Left ventricle myocardium inferior (tissue), 1 donor: ENCODE measurements around the gene CSDE1. TPM values are rescaled to one million over a fixed set of nuclear protein-coding genes. Genes with fewer than 3 reads are reported as not detected.

Experiments used
- DNase-seq: peaks from one replicate; pipeline ENCODE4 v3.0.0-alpha.2; 2020
- H3K27ac ChIP-seq: fragments of 200-600 bp; replicated peaks from 2 replicates; pipeline ENCODE4 v1.8.0; 2021
- H3K27me3 ChIP-seq: fragments of 200-600 bp; 2 replicates; pipeline ENCODE4 v1.8.0; 2021; ENCODE audit warnings: low read depth
- H3K36me3 ChIP-seq: fragments of 200-600 bp; 2 replicates; pipeline ENCODE4 v1.8.0; 2021
- H3K4me1 ChIP-seq: fragments of 200-600 bp; 2 replicates; pipeline ENCODE4 v1.8.0; 2021
- H3K4me3 ChIP-seq: fragments of 200-600 bp; 2 replicates; pipeline ENCODE4 v1.8.0; 2021; ENCODE audit warnings: mild to moderate bottlenecking, moderate library complexity
- H3K9me3 ChIP-seq: fragments of 200-600 bp; replicated peaks from 2 replicates; pipeline ENCODE4 v1.8.0; 2021
- intact Hi-C: fragments of 100-400 bp; cut with micrococcal nuclease; formaldehyde crosslinking; loops from one replicate; pipeline ENCODE4 v1.11.0; 2022
- total RNA-seq: library from RNA; stranded (reverse); fragmentation: NEBNext Ultra II Directional; extraction: Animal tissue kit (Norgen Biotek cat#: 25700); gene quantifications from one replicate; pipeline ENCODE4 v1.2.1, GENCODE V29; 2021
- TF ChIP-seq, protein P1 (sequence below): fragments of 200-600 bp; IDR thresholded peaks from 2 replicates; pipeline ENCODE4 v1.8.0; 2021; ENCODE audit warnings: antibody characterized with exemption, mild to moderate bottlenecking, borderline replicate concordance
- donor health status: DM: no; HTN: yes; CAD: no; lungs with severe emphysema.

CSDE1 gene
- total RNA-seq, 1 donor from 2014 or later, result 910 TPM

GRCh38 chr1:114696810-114697209, 61.0 kb downstream of the CSDE1 start:
- intact Hi-C loops, result no loop called here
- no peak overlapping the region for H3K27ac ChIP-seq
- H3K27me3 ChIP-seq, result no peaks in the 10 kb centered on the region
- no peaks in the 10 kb centered on the region for H3K4me1 ChIP-seq
- DNase-seq, result no peak
- no peaks in the 10 kb centered on the region for H3K36me3 ChIP-seq
- H3K9me3 ChIP-seq, result no peaks in the 10 kb centered on the region
- TF ChIP-seq, protein P1, sequence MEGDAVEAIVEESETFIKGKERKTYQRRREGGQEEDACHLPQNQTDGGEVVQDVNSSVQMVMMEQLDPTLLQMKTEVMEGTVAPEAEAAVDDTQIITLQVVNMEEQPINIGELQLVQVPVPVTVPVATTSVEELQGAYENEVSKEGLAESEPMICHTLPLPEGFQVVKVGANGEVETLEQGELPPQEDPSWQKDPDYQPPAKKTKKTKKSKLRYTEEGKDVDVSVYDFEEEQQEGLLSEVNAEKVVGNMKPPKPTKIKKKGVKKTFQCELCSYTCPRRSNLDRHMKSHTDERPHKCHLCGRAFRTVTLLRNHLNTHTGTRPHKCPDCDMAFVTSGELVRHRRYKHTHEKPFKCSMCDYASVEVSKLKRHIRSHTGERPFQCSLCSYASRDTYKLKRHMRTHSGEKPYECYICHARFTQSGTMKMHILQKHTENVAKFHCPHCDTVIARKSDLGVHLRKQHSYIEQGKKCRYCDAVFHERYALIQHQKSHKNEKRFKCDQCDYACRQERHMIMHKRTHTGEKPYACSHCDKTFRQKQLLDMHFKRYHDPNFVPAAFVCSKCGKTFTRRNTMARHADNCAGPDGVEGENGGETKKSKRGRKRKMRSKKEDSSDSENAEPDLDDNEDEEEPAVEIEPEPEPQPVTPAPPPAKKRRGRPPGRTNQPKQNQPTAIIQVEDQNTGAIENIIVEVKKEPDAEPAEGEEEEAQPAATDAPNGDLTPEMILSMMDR, result no peak
- no peak overlapping the region for H3K4me3 ChIP-seq

GRCh38 chr1:114695430-114696058, 62.2 kb downstream of the CSDE1 start, which contains the start of gene AMPD1:
TSS of gene AMPD1 (minus strand) at chr1:114695546. CDS start at chr1:114695471, 75 bp downstream.
- H3K9me3 ChIP-seq, result no peaks in the 10 kb centered on the region
- TF ChIP-seq, protein P1, result no peak
- no peaks in the 10 kb centered on the region for H3K27me3 ChIP-seq
- H3K4me3 ChIP-seq, result no peak within 1 kb of the TSS
- DNase-seq, result no peak
- no peaks in the 10 kb centered on the region for H3K36me3 ChIP-seq
- no peak within 1 kb of the TSS for H3K27ac ChIP-seq
- intact Hi-C loops, result no loop called here
- H3K4me1 ChIP-seq, result no peaks in the 10 kb centered on the region

DNA sequence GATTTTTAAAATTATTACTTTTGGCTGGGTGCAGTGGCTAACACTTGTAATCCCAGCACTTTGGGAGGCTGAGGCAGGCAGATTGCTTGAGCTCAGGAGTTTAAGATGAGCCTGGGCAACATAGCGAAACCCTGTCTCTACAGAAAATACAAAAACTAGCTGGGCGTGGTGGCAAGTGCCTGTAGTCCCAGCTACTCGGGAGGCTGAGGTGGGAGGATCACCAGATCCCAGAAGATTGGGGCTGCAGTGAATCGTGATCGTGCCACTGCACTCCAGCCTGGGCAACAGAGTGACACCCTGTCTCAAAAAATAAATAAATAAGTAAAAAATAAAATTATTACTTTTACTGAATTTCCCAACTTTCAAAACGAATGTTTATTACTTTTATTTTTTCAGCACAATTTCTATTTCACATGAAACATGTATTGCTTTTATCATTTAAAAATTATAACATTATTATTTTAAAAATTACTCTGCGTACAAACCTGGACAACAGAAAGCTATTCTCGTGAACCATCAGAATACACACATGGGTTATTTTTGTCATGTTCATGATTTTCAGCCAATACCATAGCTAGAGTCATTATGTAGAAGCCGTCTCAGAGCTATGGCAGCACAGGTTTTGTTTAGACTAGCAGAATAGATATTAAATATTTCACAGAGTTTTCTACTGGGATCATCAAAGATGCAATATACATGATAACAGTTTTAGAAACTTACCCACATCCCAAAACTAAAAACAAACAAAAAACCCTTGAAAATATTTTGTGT, 63.1 kb downstream of the CSDE1 start:
- Histone ChIP-seq H3K4me1 (no peaks in the 10 kb centered on the region), H3K4me3 (no peak overlapping the region), H3K36me3 (no peaks in the 10 kb centered on the region), H3K27me3 (peaks cover 2% of the 10 kb centered on the region), H3K9me3 (no peaks in the 10 kb centered on the region), H3K27ac (no peak overlapping the region)
- TF ChIP-seq, protein P1, result no peak
- intact Hi-C loops, result no loop called here
- no peak for DNase-seq

- no peak overlapping the region for H3K27ac ChIP-seq
Measured at GRCh38 chr1:114692947-114693346, 64.8 kb downstream of the CSDE1 start.

DNA sequence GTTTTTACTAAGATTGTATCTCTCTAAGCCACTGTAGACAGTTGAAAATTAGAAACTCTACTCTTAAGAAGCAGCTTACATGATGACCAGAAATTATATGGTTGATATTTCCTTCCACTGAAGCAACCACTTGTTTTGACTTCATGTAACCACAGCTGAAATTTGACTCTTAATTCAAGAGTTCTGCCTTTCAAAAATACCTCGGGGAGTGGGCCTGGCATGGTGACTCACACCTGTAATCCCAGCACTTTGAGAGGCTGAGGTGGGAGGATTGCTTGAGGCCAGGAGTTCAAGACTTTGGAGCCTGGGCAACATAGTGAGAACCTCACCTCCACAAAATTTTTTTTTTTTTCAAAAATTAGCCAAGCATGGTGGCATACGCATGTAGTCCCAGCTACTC, 66.7 kb downstream of the CSDE1 start:
- H3K4me1 ChIP-seq, result no peaks in the 10 kb centered on the region
- H3K27ac ChIP-seq, result no peak overlapping the region
- DNase-seq, result no peak
- intact Hi-C loops, result no loop called here
- TF ChIP-seq, protein P1, result no peak
- H3K27me3 ChIP-seq, result peaks cover 32% of the 10 kb centered on the region
- H3K36me3 ChIP-seq, result no peaks in the 10 kb centered on the region
- no peaks in the 10 kb centered on the region for H3K9me3 ChIP-seq
- H3K4me3 ChIP-seq, result no peak overlapping the region

More at GRCh38 chr1:114692947-114693346, 64.8 kb downstream of the CSDE1 start:
- no peak for DNase-seq
- intact Hi-C loops, result no loop called here
- peaks cover 16% of the 10 kb centered on the region for H3K27me3 ChIP-seq
- H3K4me1 ChIP-seq, result no peaks in the 10 kb centered on the region
- H3K9me3 ChIP-seq, result no peaks in the 10 kb centered on the region
- TF ChIP-seq, protein P1, result no peak
- H3K36me3 ChIP-seq, result no peaks in the 10 kb centered on the region
- no peak overlapping the region for H3K4me3 ChIP-seq
